Skeletal muscle satellite cell (primary cell): ENCODE data around the gene SNAI1.
"Not testable (repeated sequence)": the region's sequence is repeated elsewhere in the genome, so short reads cannot be mapped to it uniquely, and the experiment has no call there.

Experiments used
- H3K27me3 ChIP-seq: 2 replicates; pipeline ENCODE4 v1.7.0; 2013; ENCODE audit warnings: low read length; ENCODE audit not compliant: control insufficient read depth, insufficient read depth
- H3K36me3 ChIP-seq: 2 replicates; pipeline ENCODE4 v1.7.0; 2013; ENCODE audit warnings: mild to moderate bottlenecking, control low read depth, low read length; ENCODE audit not compliant: insufficient read depth
- H3K4me1 ChIP-seq: 2 replicates; pipeline ENCODE4 v1.7.0; 2013; ENCODE audit warnings: low read length; ENCODE audit not compliant: control insufficient read depth, insufficient read depth
- H3K4me2 ChIP-seq: 2 replicates; pipeline ENCODE4 v1.7.0; 2013; ENCODE audit warnings: mild to moderate bottlenecking, low read length
- H3K4me3 ChIP-seq: 2 replicates; pipeline ENCODE4 v1.7.0; 2013; ENCODE audit warnings: low read length
- H3K9ac ChIP-seq: 2 replicates; pipeline ENCODE4 v1.7.0; 2013; ENCODE audit warnings: mild to moderate bottlenecking, low read depth, low read length, moderate library complexity
- H3K9me3 ChIP-seq: replicated peaks from 2 replicates; pipeline ENCODE4 v1.7.0; 2013; ENCODE audit warnings: mild to moderate bottlenecking, control low read depth, low read length

Gene SNAI1

DNA sequence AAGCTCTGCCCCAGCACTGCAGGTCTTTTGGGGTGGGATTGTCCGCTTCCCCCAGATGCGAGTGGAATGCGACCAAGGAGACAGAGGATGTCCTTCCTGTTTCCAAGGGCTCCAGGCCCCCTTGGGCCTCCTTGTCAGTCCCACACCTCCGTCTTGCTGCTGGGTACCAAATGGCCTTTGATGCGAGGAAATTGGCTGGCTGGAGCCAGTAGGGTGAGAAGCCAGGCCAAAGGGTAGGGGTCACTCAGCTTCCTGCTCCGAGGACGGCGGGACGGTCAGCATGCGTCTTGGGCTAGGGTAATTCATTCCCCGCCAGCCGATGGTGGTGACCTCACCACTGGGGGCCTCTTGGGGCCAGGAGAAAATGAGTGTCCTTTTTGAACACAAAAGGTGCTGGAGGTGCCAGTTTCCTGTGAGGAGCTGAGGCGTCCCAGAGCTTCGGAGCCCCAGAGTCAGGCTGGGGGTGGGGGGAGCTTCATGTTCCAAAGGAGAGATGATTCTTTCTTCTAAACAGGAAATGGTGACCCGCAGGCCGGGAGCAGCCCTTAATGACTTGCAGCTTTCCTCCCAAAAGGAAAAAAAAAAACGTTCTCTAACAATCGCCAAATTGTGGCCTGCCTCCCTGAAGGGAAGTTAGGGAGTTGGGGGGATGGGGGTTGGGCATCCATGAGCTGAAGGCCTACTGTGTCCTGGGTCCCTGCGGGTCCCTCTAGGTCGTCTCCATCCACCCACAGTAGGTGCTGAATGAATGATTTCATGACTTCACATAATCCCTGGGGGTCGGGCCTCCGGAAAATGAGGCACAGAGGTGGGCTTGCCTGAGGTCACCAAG is 6.7 kb downstream of the SNAI1 start:
- Histone ChIP-seq H3K36me3 (no peaks in the 10 kb centered on the region), H3K9me3 (no peaks in the 10 kb centered on the region), H3K27me3 (no peaks in the 10 kb centered on the region), H3K4me1 (peaks cover 32% of the 10 kb centered on the region), H3K4me2 (peak overlapping the region; percentile 45), H3K4me3 (no peak overlapping the region), H3K9ac (peak overlapping the region; percentile 63)

DNA sequence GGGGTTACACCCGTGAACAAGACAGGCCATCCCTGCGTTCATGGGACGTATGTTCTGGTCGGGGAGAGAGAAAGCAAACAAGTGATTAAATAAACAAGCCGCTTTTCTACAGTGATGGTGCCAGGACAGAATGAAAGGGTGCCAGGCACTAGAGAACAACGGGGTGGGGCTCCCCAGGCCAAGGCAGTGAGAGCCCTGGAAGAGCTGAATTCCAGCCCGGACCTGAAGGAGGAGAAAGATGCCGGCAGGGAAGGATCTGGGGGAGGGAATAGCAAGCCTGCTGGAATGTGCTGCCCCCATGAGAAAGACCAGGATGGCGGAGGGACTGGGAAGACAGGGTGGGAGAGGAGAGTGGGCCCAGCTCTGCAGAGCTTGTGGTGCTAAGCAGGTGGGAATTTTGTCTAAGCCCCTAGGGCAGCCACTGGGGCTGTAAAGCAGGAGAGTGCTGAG is 7.5 kb downstream of the SNAI1 start:
- H3K9me3 ChIP-seq = no peaks in the 10 kb centered on the region
- H3K27me3 ChIP-seq = no peaks in the 10 kb centered on the region
- no peaks in the 10 kb centered on the region for H3K36me3 ChIP-seq
- peaks cover 27% of the 10 kb centered on the region for H3K4me1 ChIP-seq
- H3K9ac ChIP-seq = peak overlapping the region; percentile 63
- no peak overlapping the region for H3K4me3 ChIP-seq
- H3K4me2 ChIP-seq = peak overlapping the region; percentile 45

DNA sequence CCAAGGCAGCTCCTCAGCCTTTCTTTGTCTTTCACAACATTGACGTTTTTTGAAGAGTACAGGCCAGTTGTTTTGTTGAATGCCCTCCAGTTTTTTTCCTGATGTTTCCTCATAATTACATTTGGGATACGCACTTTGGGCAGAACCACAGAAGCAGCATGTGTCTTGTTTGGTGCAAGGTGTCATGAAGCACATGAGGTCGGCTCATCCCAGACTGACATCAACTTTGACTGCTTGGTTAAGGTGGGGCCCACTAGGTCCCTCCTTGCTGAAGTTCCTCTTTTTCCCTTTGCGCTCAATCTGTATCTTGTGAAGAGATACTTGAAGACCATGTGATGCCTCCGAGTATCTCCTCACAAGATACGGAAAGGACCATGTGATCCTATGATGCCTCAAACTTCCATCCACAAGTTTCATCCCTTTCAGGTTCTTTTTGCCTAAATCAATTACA is 10.5 kb downstream of the SNAI1 start:
- Histone ChIP-seq H3K27me3 (no peaks in the 10 kb centered on the region), H3K9ac (no peak overlapping the region), H3K4me1 (peaks cover 21% of the 10 kb centered on the region), H3K9me3 (no peaks in the 10 kb centered on the region), H3K36me3 (no peaks in the 10 kb centered on the region), H3K4me2 (no peak overlapping the region), H3K4me3 (no peak overlapping the region)

DNA sequence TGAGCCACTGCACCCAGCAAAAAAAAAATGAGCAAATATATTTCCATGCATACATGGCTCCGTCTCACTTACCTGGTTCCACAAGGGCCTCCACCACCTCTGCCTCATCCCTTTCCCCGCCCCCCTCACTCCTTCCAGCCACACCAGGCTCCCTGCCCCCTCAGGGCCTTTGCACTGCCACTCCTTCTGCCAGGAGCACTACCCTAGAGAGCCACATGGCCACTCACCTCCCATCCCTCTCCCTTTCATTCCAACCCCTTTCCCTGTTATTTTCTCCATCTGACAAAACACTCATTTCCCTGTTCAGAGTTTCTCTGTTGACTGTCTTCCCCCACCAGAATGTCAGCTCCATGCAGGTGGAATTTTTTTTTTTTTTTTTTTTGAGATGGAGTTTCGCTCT is 12.8 kb downstream of the SNAI1 start:
- Histone ChIP-seq H3K36me3 (no peaks in the 10 kb centered on the region), H3K4me1 (no peaks in the 10 kb centered on the region), H3K9ac (no peak overlapping the region), H3K4me3 (no peak overlapping the region), H3K27me3 (peaks cover 6% of the 10 kb centered on the region), H3K9me3 (no peaks in the 10 kb centered on the region), H3K4me2 (no peak overlapping the region)

DNA sequence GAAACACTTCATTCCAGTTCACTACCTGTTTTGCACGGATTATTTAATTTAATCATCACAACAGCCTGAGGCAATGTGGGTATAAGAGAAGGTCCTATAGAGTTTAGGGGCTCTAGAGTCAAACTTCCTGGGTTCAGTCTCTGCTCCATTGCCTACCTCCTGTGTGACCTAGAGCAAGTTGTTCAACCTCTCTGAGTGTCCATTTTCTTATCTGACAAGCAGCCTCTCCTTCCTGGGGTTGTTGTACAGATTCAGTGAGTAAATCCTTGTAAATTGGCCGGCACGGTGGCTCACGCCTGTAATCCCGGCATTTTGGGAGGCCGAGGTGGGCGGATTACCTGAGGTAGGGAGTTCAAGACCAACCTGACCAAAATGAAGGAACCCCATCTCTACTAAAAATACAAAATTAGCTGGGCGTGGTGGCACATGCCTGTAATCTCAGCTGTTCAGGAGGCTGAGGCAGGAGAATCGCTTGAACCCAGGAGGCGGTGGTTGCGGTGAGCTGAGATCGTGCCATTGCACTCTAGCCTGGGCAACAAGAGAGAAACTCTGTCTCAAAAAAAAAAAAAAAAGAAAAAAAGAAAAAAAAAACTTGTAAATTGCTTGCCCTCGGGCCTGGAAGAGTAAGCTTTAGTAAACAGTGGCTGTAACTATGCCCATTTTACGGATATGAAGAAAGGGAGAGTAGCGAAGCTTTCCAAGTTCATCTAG is 15.9 kb downstream of the SNAI1 start:
- not testable (repeated sequence) for H3K36me3 ChIP-seq, H3K9me3 ChIP-seq, H3K4me1 ChIP-seq, H3K9ac ChIP-seq, H3K4me3 ChIP-seq, H3K27me3 ChIP-seq, H3K4me2 ChIP-seq

DNA sequence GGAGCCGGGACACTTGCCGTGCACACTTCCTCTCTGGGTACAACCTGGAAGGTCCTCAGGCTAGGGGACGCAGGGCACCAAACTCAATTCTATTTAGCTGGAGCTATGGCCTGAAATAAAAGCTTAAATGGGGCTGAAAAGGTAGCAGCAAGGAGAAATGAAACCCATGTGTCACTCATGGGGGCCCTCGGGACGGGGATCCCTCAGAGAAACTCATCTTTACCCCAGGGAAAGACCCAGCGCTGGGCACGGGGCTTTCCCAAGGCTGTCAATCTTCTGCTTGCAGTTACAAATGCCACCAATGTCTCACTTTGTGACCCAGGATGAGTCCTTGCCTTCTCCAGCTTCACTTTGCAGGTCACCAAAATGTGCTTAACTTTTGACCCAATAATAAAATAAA is 16.5 kb downstream of the SNAI1 start:
- Histone ChIP-seq H3K4me3 (no peak overlapping the region), H3K36me3 (no peaks in the 10 kb centered on the region), H3K4me1 (no peaks in the 10 kb centered on the region), H3K4me2 (no peak overlapping the region), H3K9me3 (no peaks in the 10 kb centered on the region), H3K9ac (no peak overlapping the region), H3K27me3 (peaks cover 6% of the 10 kb centered on the region)

DNA sequence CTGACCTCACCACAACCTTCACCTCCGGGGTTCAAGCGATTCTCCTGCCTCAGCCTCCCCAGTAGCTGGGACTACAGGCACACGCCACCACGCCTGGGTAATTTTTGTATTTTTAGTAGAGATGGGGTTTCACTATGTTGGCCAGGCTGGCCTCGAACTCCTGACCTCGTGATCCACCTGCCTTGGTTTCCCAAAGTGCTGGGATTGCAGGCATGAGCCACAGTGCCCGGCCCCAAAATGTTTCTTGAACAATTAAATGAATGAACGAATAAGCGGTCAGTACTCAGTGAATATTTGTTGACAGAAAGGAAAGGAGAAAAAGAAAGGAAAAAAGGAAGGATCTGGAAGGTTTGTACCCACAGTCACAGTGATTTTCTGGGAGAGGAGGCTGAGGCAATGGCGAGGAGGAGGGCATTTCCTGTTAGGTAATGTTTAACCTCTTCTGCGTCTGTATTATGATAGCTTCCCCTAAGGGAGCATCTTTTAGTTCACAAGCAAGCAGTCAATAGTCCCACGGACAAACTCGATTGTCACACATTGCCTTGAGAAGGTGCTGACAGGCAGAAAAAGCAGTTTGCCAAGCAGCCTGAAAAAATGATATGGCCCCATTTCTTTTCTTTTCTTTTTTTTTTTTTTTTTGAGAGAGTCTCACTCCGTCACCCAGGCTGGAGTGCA is 17.9 kb downstream of the SNAI1 start:
- H3K9me3 ChIP-seq, H3K9ac ChIP-seq, H3K27me3 ChIP-seq, H3K36me3 ChIP-seq, H3K4me2 ChIP-seq, H3K4me3 ChIP-seq, H3K4me1 ChIP-seq: not testable (repeated sequence)

DNA sequence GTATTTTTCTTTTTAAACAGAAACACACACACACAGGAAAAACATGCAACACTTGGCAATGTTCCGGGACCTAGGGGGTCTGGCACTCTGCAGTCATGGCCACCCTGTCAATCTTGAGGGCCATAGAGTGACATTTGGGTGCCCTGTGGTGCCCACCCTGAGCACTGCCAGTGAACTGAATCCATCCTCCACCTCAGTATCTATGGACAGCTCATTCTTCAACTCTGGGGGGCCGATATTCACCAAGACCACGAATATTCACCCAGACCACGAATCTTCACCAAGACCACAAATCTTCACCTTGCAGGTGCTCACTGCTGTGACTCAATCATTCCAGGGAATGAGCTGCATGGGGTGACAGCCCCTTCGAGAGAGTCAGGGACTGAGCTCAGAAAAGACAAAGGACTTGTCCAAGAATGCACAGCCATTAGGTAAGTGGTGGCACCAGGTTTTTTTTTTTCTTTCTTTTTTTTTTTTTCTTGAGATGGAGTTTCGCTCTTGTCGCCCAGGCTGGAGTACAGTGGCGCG is 19.1 kb downstream of the SNAI1 start:
- H3K27me3 ChIP-seq = peaks cover 6% of the 10 kb centered on the region
- no peaks in the 10 kb centered on the region for H3K36me3 ChIP-seq
- no peak overlapping the region for H3K4me3 ChIP-seq
- H3K9ac ChIP-seq = no peak overlapping the region
- no peaks in the 10 kb centered on the region for H3K9me3 ChIP-seq
- H3K4me1 ChIP-seq = no peaks in the 10 kb centered on the region
- no peak overlapping the region for H3K4me2 ChIP-seq

DNA sequence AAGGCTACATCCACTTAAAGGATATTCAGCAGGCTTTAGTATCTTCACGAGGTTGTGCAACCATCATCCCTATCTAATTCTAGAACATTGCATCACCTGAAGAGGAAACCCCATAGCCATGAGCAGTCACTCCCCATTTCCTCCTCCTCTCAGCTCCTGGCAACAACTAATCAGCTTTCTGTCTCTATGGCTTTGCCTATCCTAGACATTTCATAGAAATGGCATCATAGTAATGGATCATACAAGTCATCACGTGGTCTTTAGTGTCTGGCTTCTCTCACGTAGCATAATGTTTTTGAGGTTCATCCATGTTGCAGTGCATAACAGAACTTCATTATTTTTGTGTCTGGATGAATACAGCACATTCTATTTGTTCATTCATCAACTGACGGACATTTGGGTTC is 20.5 kb downstream of the SNAI1 start:
- H3K4me1 ChIP-seq = no peaks in the 10 kb centered on the region
- H3K36me3 ChIP-seq = no peaks in the 10 kb centered on the region
- no peak overlapping the region for H3K9ac ChIP-seq

DNA sequence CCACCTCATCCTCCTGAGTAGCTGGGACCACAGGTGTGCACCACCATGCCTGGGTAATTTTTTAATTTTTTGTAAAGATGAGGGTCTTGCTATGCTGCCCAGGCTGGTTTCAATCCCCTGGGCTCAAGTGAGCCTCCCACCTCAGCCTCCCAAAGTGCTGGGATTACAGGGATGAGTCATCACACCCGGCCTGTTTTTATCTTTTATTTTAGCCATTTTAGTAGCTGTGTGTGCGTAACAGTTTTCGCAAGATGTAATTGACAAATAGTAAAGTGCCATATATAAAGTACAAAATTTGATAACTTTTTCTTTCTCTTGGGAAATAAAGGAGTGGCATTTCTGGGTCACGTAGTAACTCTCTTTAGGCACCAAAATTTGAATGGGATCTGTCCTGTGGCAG is 21.4 kb downstream of the SNAI1 start:
- H3K4me3 ChIP-seq = no peak overlapping the region
- H3K4me1 ChIP-seq = no peaks in the 10 kb centered on the region
- no peak overlapping the region for H3K9ac ChIP-seq
- H3K36me3 ChIP-seq = no peaks in the 10 kb centered on the region
- H3K27me3 ChIP-seq = peaks cover 3% of the 10 kb centered on the region
- no peaks in the 10 kb centered on the region for H3K9me3 ChIP-seq
- H3K4me2 ChIP-seq = no peak overlapping the region

More for the DNA sequence above, 20.5 kb downstream of the SNAI1 start:
- Histone ChIP-seq H3K9me3 (no peaks in the 10 kb centered on the region), H3K4me2 (no peak overlapping the region), H3K27me3 (peaks cover 6% of the 10 kb centered on the region), H3K4me3 (no peak overlapping the region)

DNA sequence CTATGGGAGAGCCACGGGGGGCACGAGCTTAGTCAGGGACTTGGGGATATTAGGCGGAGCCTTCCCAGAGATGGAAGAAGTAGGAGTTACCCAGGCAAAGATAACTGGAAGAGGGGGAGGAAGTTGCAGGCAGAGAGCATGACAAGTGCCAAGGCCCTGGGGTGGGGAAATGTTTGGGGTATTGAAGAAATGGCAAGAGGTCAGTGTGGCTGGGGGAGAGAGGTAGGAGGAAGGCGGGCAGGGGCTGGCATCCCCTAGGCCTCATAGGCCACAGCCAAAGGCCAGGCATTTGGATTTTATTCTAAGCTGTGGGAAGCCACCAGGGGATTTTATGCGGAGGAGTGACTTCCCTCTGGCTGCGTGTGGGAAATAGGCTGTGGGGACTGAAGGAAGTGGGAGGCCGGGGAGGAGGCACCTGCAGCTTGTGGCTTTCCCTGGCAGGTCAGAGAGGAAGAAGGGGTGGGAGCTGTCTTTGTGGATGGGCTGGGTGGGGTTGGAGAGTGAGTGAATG is 22.7 kb downstream of the SNAI1 start:
- no peak overlapping the region for H3K9ac ChIP-seq
- H3K9me3 ChIP-seq = no peaks in the 10 kb centered on the region
- H3K4me2 ChIP-seq = no peak overlapping the region
- H3K27me3 ChIP-seq = peaks cover 9% of the 10 kb centered on the region
- H3K36me3 ChIP-seq = no peaks in the 10 kb centered on the region
- no peak overlapping the region for H3K4me3 ChIP-seq
- peaks cover 5% of the 10 kb centered on the region for H3K4me1 ChIP-seq
